WTC11 (cell line): Measurements from ENCODE around the gene OR7E24. TPM values are rescaled to one million over a fixed set of nuclear protein-coding genes. Genes with fewer than 3 reads are reported as not detected.

Experiments used
- ATAC-seq: fragments of 200-7000 bp; cut with Tn5 transposase; 2 replicates; pipeline ENCODE4 v1.10.0; 2021; ENCODE audit warnings: mild to moderate bottlenecking, moderate library complexity
- Bru-seq: library from RNA; stranded (reverse); fragments of 400-500 nt; gene quantifications from one replicate; lab custom pipeline; 2021; lab: Mats Ljungman, UMichigan
- CTCF ChIA-PET: fragments of 300-600 bp; sonication (Branson Sonifier 250); formaldehyde crosslinking; loops from one replicate; lab custom pipeline; 2021; ENCODE audit warnings: antibody characterized with exemption; lab: Charles Lee
- POLR2A ChIA-PET: fragments of 350-600 bp; sonication (Branson Sonifier 250); formaldehyde crosslinking; loops from one replicate; lab custom pipeline; 2021; ENCODE audit warnings: antibody characterized with exemption; lab: Charles Lee
- DNase-seq: peaks from one replicate; pipeline ENCODE4 v3.0.0; 2021; ENCODE audit warnings: low spot score
- H3K27ac Mint-ChIP-seq: 2 replicates; pipeline ENCODE4 v1.8.0; 2021; ENCODE audit warnings: mixed read lengths
- H3K27me3 Mint-ChIP-seq: 2 replicates; pipeline ENCODE4 v1.8.0; 2021; ENCODE audit warnings: low read depth, mild to moderate bottlenecking, moderate library complexity, mixed read lengths
- H3K36me3 Mint-ChIP-seq: 2 replicates; pipeline ENCODE4 v1.8.0; 2021; ENCODE audit warnings: mixed read lengths
- H3K4me1 Mint-ChIP-seq: 2 replicates; pipeline ENCODE4 v1.8.0; 2022; ENCODE audit warnings: mixed read lengths
- H3K4me3 Mint-ChIP-seq: 2 replicates; pipeline ENCODE4 v1.8.0; 2021; ENCODE audit warnings: mild to moderate bottlenecking, moderate library complexity, mixed read lengths
- H3K9me3 Mint-ChIP-seq: 2 replicates; pipeline ENCODE4 v1.8.0; 2021; ENCODE audit warnings: mixed read lengths
- ATF1 ChIP-seq: sonication (generic); formaldehyde crosslinking; IDR thresholded peaks from 2 replicates; pipeline ENCODE4 v1.8.1; 2023; ENCODE audit warnings: mild to moderate bottlenecking, moderate library complexity, missing genetic modification reagents
- CDX4 ChIP-seq: fragments of 250-450 bp; sonication (Bioruptor Pico); IDR thresholded peaks from 2 replicates; pipeline ENCODE4 v1.9.0; 2021; ENCODE audit warnings: moderate library complexity, mild to moderate bottlenecking, inconsistent platforms, borderline replicate concordance
- CTCF ChIP-seq: fragments of 200-600 bp; IDR thresholded peaks from 2 replicates; pipeline ENCODE4 v1.8.0; 2022; ENCODE audit warnings: antibody characterized with exemption
- E2F1 ChIP-seq: sonication (generic); formaldehyde crosslinking; IDR thresholded peaks from 2 replicates; pipeline ENCODE4 v1.8.0; 2022; ENCODE audit warnings: mild to moderate bottlenecking, missing genetic modification reagents
- E2F5 ChIP-seq: sonication (generic); formaldehyde crosslinking; IDR thresholded peaks from 2 replicates; pipeline ENCODE4 v1.8.1; 2022; ENCODE audit warnings: mild to moderate bottlenecking, moderate library complexity, missing genetic modification reagents
- ELF4 ChIP-seq: sonication (generic); formaldehyde crosslinking; IDR thresholded peaks from 2 replicates; pipeline ENCODE4 v1.8.1; 2022; ENCODE audit warnings: low read depth, mild to moderate bottlenecking, moderate library complexity, missing genetic modification reagents
- FOXP1 ChIP-seq: sonication (generic); formaldehyde crosslinking; IDR thresholded peaks from 2 replicates; pipeline ENCODE4 v1.8.0; 2022; ENCODE audit warnings: missing genetic modification reagents, mild to moderate bottlenecking, moderate library complexity, borderline replicate concordance
- GRHL2 ChIP-seq: fragments of 250-450 bp; sonication (Bioruptor Pico); IDR thresholded peaks from 2 replicates; pipeline ENCODE4 v1.8.0; 2022; ENCODE audit warnings: mild to moderate bottlenecking, moderate library complexity; ENCODE audit not compliant: insufficient replicate concordance, severe bottlenecking
- PRDM15 ChIP-seq: sonication (generic); formaldehyde crosslinking; IDR thresholded peaks from 2 replicates; pipeline ENCODE4 v1.8.0; 2022; ENCODE audit warnings: missing genetic modification reagents
- PREB ChIP-seq: sonication (generic); formaldehyde crosslinking; IDR thresholded peaks from 2 replicates; pipeline ENCODE4 v1.8.1; 2022; ENCODE audit warnings: mild to moderate bottlenecking, missing genetic modification reagents, moderate library complexity, borderline replicate concordance
- RELA ChIP-seq: sonication (generic); formaldehyde crosslinking; IDR thresholded peaks from 2 replicates; pipeline ENCODE4 v1.8.1; 2022; ENCODE audit warnings: missing genetic modification reagents, mild to moderate bottlenecking, borderline replicate concordance
- RORB ChIP-seq: fragments of 250-450 bp; sonication (Bioruptor Pico); IDR thresholded peaks from 2 replicates; pipeline ENCODE4 v1.9.0; 2021; ENCODE audit warnings: mild to moderate bottlenecking
- USF1 ChIP-seq: sonication (generic); formaldehyde crosslinking; IDR thresholded peaks from 2 replicates; pipeline ENCODE4 v1.8.0; 2022; ENCODE audit warnings: mild to moderate bottlenecking, missing genetic modification reagents
- USF2 ChIP-seq: sonication (generic); formaldehyde crosslinking; IDR thresholded peaks from 2 replicates; pipeline ENCODE4 v1.8.1; 2023; ENCODE audit warnings: mild to moderate bottlenecking, missing genetic modification reagents, moderate library complexity
- ZNF121 ChIP-seq: sonication (generic); formaldehyde crosslinking; IDR thresholded peaks from 2 replicates; pipeline ENCODE4 v1.8.0; 2023; ENCODE audit warnings: missing genetic modification reagents
- ZNF138 ChIP-seq: sonication (generic); formaldehyde crosslinking; conservative IDR thresholded peaks from 2 replicates; pipeline ENCODE4 v1.8.1; 2022; ENCODE audit warnings: mild to moderate bottlenecking, moderate library complexity, missing genetic modification reagents
- ZNF219 ChIP-seq: sonication (generic); formaldehyde crosslinking; IDR thresholded peaks from 2 replicates; pipeline ENCODE4 v1.8.0; 2023; ENCODE audit warnings: missing genetic modification reagents, mild to moderate bottlenecking, borderline replicate concordance
- ZNF671 ChIP-seq: fragments of 250-450 bp; sonication (Bioruptor Pico); IDR thresholded peaks from 2 replicates; pipeline ENCODE4 v1.8.0; 2021; ENCODE audit warnings: mild to moderate bottlenecking
- long read RNA-seq, 3 experiments: library from RNA in 1 of 3; library from capped mRNA in 1 of 3; library from polyadenylated mRNA in 1 of 3; unstranded in 2 of 3; stranded (forward) in 1 of 3; transcript quantifications; one replicate each; pipeline ENCODE4 v2.0.0, GENCODE V29; 2021
- total RNA-seq: library from RNA; stranded (reverse); gene quantifications from 3 replicates; pipeline ENCODE4 v1.2.3, GENCODE V29; 2021

OR7E24 gene
- total RNA-seq (not detected in 3 replicates), Bru-seq, nascent RNA (not detected)
- long read RNA-seq, experiment 1: 0 reads
- long read RNA-seq, experiment 2: 0 reads
- long read RNA-seq, experiment 3: 0 reads

GRCh38 chr19:9250630-9251029 lies at the start of gene OR7E24:
TSS of gene OR7E24 (plus strand) at chr19:9250930. CDS start at chr19:9251044, 114 bp downstream.
- ChIA-PET CTCF (no interaction called here), POLR2A (no interaction called here)
- Mint-ChIP-seq H3K4me1 (no peaks in the 10 kb centered on the region), H3K4me3 (no peak within 1 kb of the TSS), H3K9me3 (peaks cover 75% of the 10 kb centered on the region), H3K36me3 (peaks cover 60% of the 10 kb centered on the region), H3K27ac (no peak within 1 kb of the TSS), H3K27me3 (peaks cover 12% of the 10 kb centered on the region)
- TF ChIP-seq ZNF671 (CRISPR knock-in tag) (no peak), ATF1 (CRISPR knock-in tag) (no peak), ZNF219 (CRISPR knock-in tag) (no peak), PREB (CRISPR knock-in tag) (no peak), RORB (CRISPR knock-in tag) (no peak), USF1 (no peak), GRHL2 (CRISPR knock-in tag) (no peak), RELA (CRISPR knock-in tag) (no peak), CDX4 (no peak), ZNF121 (CRISPR knock-in tag) (no peak), PRDM15 (CRISPR knock-in tag) (no peak), USF2 (no peak), ZNF138 (CRISPR knock-in tag) (no peak)
- DNase-seq (no peak), ATAC-seq (no peak)

- Mint-ChIP-seq H3K36me3 (peaks cover 22% of the 10 kb centered on the region), H3K27me3 (peaks cover 7% of the 10 kb centered on the region; the same call in 1 of the 2 replicates), H3K4me1 (no peaks in the 10 kb centered on the region), H3K9me3 (peaks cover 40% of the 10 kb centered on the region), H3K27ac (no peak overlapping the region)
- ATAC-seq (peak; percentile 73), DNase-seq (peak; percentile 79)
- CTCF ChIA-PET: interaction anchor here (0.6 to 1.7 kb wide), 7 partner anchors 10 to 692 kb away, joined by 3 to 11 read pairs (median 4); partner anchors contain the start of gene ZNF266
- no peak for TF ChIP-seq E2F1 (CRISPR knock-in tag)
- no peak for TF ChIP-seq ELF4
- peak; percentile 57 for TF ChIP-seq CTCF
- TF ChIP-seq FOXP1 (CRISPR knock-in tag): no peak
- no peak for TF ChIP-seq E2F5 (CRISPR knock-in tag)
- TF ChIP-seq, all 79 proteins: peak for 1
- no peak overlapping the region for H3K4me3 Mint-ChIP-seq
- POLR2A ChIA-PET: no interaction called here
Observed at GRCh38 chr19:9205501-9206113, 45.1 kb upstream of the OR7E24 start.
